ENCODE results near the gene PDE9A. TPM values are rescaled to one million over a fixed set of nuclear protein-coding genes. Genes with fewer than 3 reads are reported as not detected.

The PDE9A gene
- total RNA-seq, 1 experiment from 2014 or later, result 8.4 TPM

GRCh38 chr21:42691901-42692559 lies 38.6 kb downstream of the PDE9A start:
- no peak overlapping the region for H2AFZ ChIP-seq
- POLR2A ChIA-PET (ENCODE audit: unreplicated experiment), result no interaction called here

DNA sequence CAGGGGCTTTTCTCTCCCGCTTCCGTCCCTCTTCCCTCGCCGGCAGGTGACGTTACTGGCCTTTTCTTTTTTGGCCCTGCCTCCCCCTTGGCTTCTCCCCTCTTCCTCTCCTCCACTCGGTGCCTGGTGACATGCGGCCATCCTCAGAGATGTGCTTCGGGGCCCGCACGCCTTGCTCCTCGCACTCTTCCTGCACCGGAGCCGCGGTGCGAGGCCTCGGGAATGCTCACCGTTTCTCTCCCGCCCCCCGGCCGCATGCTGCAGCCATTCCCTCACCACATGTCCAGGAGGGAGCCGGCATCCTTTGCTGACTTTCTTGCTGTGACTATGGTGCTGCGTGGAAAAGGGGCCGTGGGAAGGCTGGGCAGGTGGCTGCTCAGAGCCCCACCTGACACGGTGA lies 39.3 kb downstream of the PDE9A start:
- ChIA-PET POLR2A (ENCODE audit: unreplicated experiment) (no interaction called here), CTCF (no interaction called here)
- H3K36me3 ChIP-seq (ENCODE audit: low read depth), result no peaks in the 10 kb centered on the region
- no peaks in the 10 kb centered on the region for H3K4me1 ChIP-seq (replicated peaks; ENCODE audit: insufficient read depth)
- no peaks in the 10 kb centered on the region for H3K9me3 ChIP-seq (ENCODE audit: insufficient read depth, low read depth)
- no peak overlapping the region for H3K4me2 ChIP-seq
- H3K27ac ChIP-seq, result no peak overlapping the region
- H2AFZ ChIP-seq, result no peak overlapping the region
- no peaks in the 10 kb centered on the region for H3K79me2 ChIP-seq (ENCODE audit: low read depth)
- H3F3A ChIP-seq (ENCODE audit: insufficient read depth, low read depth), result no peaks in the 10 kb centered on the region
- H3K9me2 ChIP-seq (ENCODE audit: insufficient read depth), result no peaks in the 10 kb centered on the region
- H3K4me3 ChIP-seq, result no peak overlapping the region
- DNase-seq, result no peak
- intact Hi-C loops (cut with micrococcal nuclease; ENCODE audit: unreplicated experiment), result no loop called here
- no TSS peak for BruUV-seq (replicated peaks)
- no peaks in the 10 kb centered on the region for H3K27me3 ChIP-seq (ENCODE audit: insufficient read depth, low read depth)
- TF ChIP-seq, protein P1, sequence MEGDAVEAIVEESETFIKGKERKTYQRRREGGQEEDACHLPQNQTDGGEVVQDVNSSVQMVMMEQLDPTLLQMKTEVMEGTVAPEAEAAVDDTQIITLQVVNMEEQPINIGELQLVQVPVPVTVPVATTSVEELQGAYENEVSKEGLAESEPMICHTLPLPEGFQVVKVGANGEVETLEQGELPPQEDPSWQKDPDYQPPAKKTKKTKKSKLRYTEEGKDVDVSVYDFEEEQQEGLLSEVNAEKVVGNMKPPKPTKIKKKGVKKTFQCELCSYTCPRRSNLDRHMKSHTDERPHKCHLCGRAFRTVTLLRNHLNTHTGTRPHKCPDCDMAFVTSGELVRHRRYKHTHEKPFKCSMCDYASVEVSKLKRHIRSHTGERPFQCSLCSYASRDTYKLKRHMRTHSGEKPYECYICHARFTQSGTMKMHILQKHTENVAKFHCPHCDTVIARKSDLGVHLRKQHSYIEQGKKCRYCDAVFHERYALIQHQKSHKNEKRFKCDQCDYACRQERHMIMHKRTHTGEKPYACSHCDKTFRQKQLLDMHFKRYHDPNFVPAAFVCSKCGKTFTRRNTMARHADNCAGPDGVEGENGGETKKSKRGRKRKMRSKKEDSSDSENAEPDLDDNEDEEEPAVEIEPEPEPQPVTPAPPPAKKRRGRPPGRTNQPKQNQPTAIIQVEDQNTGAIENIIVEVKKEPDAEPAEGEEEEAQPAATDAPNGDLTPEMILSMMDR (conservative IDR thresholded peaks at IDR 0.05), result no peak
- no peak for TF ChIP-seq EZH2 (IDR thresholded peaks at IDR 0.05; ENCODE audit: low read depth)
- no peaks in the 10 kb centered on the region for H4K20me1 ChIP-seq (ENCODE audit: insufficient read depth)

More at GRCh38 chr21:42691901-42692559, 38.6 kb downstream of the PDE9A start:
- Histone ChIP-seq H3K4me1 (replicated peaks; ENCODE audit: insufficient read depth) (no peaks in the 10 kb centered on the region), H3K9me2 (ENCODE audit: insufficient read depth) (no peaks in the 10 kb centered on the region), H3K4me2 (no peak overlapping the region), H3K9me3 (ENCODE audit: insufficient read depth, low read depth) (no peaks in the 10 kb centered on the region), H4K20me1 (ENCODE audit: insufficient read depth) (no peaks in the 10 kb centered on the region), H3F3A (ENCODE audit: insufficient read depth, low read depth) (no peaks in the 10 kb centered on the region), H3K27ac (no peak overlapping the region), H3K36me3 (ENCODE audit: low read depth) (no peaks in the 10 kb centered on the region), H3K4me3 (no peak overlapping the region), H3K27me3 (ENCODE audit: insufficient read depth, low read depth) (no peaks in the 10 kb centered on the region), H3K79me2 (ENCODE audit: low read depth) (no peaks in the 10 kb centered on the region)
- DNase-seq, result no peak
- TF ChIP-seq EZH2 (IDR thresholded peaks at IDR 0.05; ENCODE audit: low read depth), result no peak
- TF ChIP-seq, protein P1 (conservative IDR thresholded peaks at IDR 0.05), result no peak
- no TSS peak for BruUV-seq (replicated peaks)
- CTCF ChIA-PET, result no interaction called here
- intact Hi-C loops (cut with micrococcal nuclease; ENCODE audit: unreplicated experiment), result no loop called here

- Histone ChIP-seq H3K36me3 (ENCODE audit: low read depth) (no peaks in the 10 kb centered on the region), H2AFZ (no peak overlapping the region), H3K4me3 (no peak overlapping the region), H3K4me1 (replicated peaks; ENCODE audit: insufficient read depth) (no peaks in the 10 kb centered on the region), H3K79me2 (ENCODE audit: low read depth) (no peaks in the 10 kb centered on the region), H3K9me3 (ENCODE audit: insufficient read depth, low read depth) (no peaks in the 10 kb centered on the region), H3K9me2 (ENCODE audit: insufficient read depth) (no peaks in the 10 kb centered on the region), H3K27ac (no peak overlapping the region), H4K20me1 (ENCODE audit: insufficient read depth) (no peaks in the 10 kb centered on the region), H3K27me3 (ENCODE audit: insufficient read depth, low read depth) (no peaks in the 10 kb centered on the region), H3K4me2 (no peak overlapping the region), H3F3A (ENCODE audit: insufficient read depth, low read depth) (no peaks in the 10 kb centered on the region)
- TF ChIP-seq, protein P1 (conservative IDR thresholded peaks at IDR 0.05), result no peak
- no peak for TF ChIP-seq EZH2 (IDR thresholded peaks at IDR 0.05; ENCODE audit: low read depth)
- intact Hi-C loops (cut with micrococcal nuclease; ENCODE audit: unreplicated experiment), result no loop called here
- ChIA-PET POLR2A (ENCODE audit: unreplicated experiment) (no interaction called here), CTCF (no interaction called here)
- no TSS peak for BruUV-seq (replicated peaks)
- no peak for DNase-seq
These were observed 41.6 kb downstream of the PDE9A start for GRCh38 chr21:42694751-42695696.
